ENCODE data around the gene SPEF2.

DNA sequence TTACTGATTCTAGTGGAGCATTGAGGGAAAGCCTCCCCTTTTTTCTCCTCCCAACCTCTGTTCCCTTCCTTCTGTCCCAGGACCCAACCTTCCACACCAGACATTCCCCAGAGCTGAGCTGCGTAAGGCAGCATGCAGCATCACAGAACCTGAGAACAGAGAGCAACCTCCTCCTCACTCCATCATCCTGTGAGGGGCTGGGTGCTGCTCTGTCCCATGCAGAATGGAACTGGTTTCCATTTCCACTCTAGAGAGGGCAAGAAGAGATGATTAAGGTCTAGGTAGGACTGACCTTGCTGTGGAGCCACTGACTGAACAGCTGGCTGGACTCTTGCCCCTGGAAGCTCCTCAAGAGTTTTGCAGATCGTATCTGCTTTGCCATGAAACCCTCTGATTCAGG is 208.9 kb downstream of the SPEF2 start:
- TF ChIP-seq, protein P1, sequence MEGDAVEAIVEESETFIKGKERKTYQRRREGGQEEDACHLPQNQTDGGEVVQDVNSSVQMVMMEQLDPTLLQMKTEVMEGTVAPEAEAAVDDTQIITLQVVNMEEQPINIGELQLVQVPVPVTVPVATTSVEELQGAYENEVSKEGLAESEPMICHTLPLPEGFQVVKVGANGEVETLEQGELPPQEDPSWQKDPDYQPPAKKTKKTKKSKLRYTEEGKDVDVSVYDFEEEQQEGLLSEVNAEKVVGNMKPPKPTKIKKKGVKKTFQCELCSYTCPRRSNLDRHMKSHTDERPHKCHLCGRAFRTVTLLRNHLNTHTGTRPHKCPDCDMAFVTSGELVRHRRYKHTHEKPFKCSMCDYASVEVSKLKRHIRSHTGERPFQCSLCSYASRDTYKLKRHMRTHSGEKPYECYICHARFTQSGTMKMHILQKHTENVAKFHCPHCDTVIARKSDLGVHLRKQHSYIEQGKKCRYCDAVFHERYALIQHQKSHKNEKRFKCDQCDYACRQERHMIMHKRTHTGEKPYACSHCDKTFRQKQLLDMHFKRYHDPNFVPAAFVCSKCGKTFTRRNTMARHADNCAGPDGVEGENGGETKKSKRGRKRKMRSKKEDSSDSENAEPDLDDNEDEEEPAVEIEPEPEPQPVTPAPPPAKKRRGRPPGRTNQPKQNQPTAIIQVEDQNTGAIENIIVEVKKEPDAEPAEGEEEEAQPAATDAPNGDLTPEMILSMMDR (IDR thresholded peaks at IDR 0.05): no peak
- TF ChIP-seq POLR2A (IDR thresholded peaks at IDR 0.05): no peak
- no peak for TF ChIP-seq POLR2AphosphoS5 (IDR thresholded peaks at IDR 0.05)

All from suprapubic skin (tissue), 4 donors.